ENCODE results near the gene CDCA5. TPM values are rescaled to one million over a fixed set of nuclear protein-coding genes. Genes with fewer than 3 reads are reported as not detected.

Gene CDCA5
- total RNA-seq, 1 experiment from 2014 or later = 72.1 TPM

- ChIA-PET POLR2A (no interaction called here), CTCF (no interaction called here), RAD21 (ENCODE audit: low non-redundant PET in 1 of 2, low total read pairs in 2 of 2, uncharacterized antibody in 2 of 2, unreplicated experiment in 2 of 2) (no interaction called here)
- intact Hi-C loops (cut with micrococcal nuclease) = no loop called here
- BruUV-seq (replicated peaks) = no TSS peak
- no peak overlapping the region for H2AFZ ChIP-seq (ENCODE audit: low read depth, low read length, poor library complexity, severe bottlenecking)
- no peaks in the 10 kb centered on the region for H3K36me3 ChIP-seq (ENCODE audit: control insufficient read depth in 1 of 2, insufficient read depth in 2 of 2, low read length in 2 of 2)
- H3K4me1 ChIP-seq (ENCODE audit: control insufficient read depth in 1 of 2, insufficient read depth in 2 of 2, low read length in 2 of 2) = no peaks in the 10 kb centered on the region
- no peaks in the 10 kb centered on the region for H3K27me3 ChIP-seq (ENCODE audit: insufficient read depth, low read length)
- H3K9me2 ChIP-seq (ENCODE audit: insufficient read depth) = no peaks in the 10 kb centered on the region
- no peaks in the 10 kb centered on the region for H4K20me1 ChIP-seq (ENCODE audit: insufficient read depth)
- ATAC-seq (no peak), DNase-seq (ENCODE audit: low read depth, low spot score) (no peak)
- no peak overlapping the region for H3K9ac ChIP-seq (ENCODE audit: low read length)
- no peak overlapping the region for H3K4me2 ChIP-seq (ENCODE audit: low read length)
- H3K79me2 ChIP-seq (ENCODE audit: insufficient read depth, low read length) = no peaks in the 10 kb centered on the region
- no peak overlapping the region for H3K27ac ChIP-seq (ENCODE audit: low read depth, low read length)
- no peaks in the 10 kb centered on the region for H3K9me3 ChIP-seq (ENCODE audit: control insufficient read depth in 1 of 2, insufficient read depth in 1 of 2, low read depth in 1 of 2, low read length in 2 of 2)
- TF ChIP-seq TCF7L2 (IDR thresholded peaks at IDR 0.05; ENCODE audit: borderline replicate concordance, extremely low read depth, insufficient read depth, insufficient read length) (no peak), JUND (IDR thresholded peaks at IDR 0.05) (no peak), REST (IDR thresholded peaks at IDR 0.05; ENCODE audit: low read depth) (no peak), SP1 (IDR thresholded peaks at IDR 0.05; ENCODE audit: low read depth) (no peak), RAD21 (IDR thresholded peaks at IDR 0.05; ENCODE audit: low read depth) (no peak), EGR1 (IDR thresholded peaks at IDR 0.05; ENCODE audit: low read depth) (no peak), POLR2AphosphoS5 (IDR thresholded peaks at IDR 0.05; ENCODE audit: low read depth, low read length) (no peak), ZFX (IDR thresholded peaks at IDR 0.05) (no peak), CEBPB (IDR thresholded peaks at IDR 0.05; ENCODE audit: low read depth) (no peak)
- TF ChIP-seq, protein P1, sequence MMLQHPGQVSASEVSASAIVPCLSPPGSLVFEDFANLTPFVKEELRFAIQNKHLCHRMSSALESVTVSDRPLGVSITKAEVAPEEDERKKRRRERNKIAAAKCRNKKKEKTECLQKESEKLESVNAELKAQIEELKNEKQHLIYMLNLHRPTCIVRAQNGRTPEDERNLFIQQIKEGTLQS (IDR thresholded peaks at IDR 0.05) = no peak
- no peak overlapping the region for H3K4me3 ChIP-seq (replicated peaks in 1 of 2; ENCODE audit: low read depth in 1 of 2, low read length in 2 of 2)
Measured at GRCh38 chr11:65065851-65066250, 18.0 kb downstream of the CDCA5 start.
